WTC11 (cell line): ENCODE results near the gene AIG1.

ENCODE experiments used
- ELF4 ChIP-seq: sonication (generic); formaldehyde crosslinking; IDR thresholded peaks from 2 replicates; pipeline ENCODE4 v1.8.1; 2022; ENCODE audit warnings: low read depth, mild to moderate bottlenecking, moderate library complexity, missing genetic modification reagents
- GABPB1 ChIP-seq: sonication (generic); formaldehyde crosslinking; IDR thresholded peaks from 2 replicates; pipeline ENCODE4 v1.8.1; 2023; ENCODE audit warnings: mild to moderate bottlenecking, missing genetic modification reagents
- NR2C2 ChIP-seq: sonication (generic); formaldehyde crosslinking; IDR thresholded peaks from 2 replicates; pipeline ENCODE4 v1.8.0; 2022; ENCODE audit warnings: mild to moderate bottlenecking, missing genetic modification reagents
- SMAD4 ChIP-seq: sonication (generic); formaldehyde crosslinking; IDR thresholded peaks from 2 replicates; pipeline ENCODE4 v1.8.0; 2022; ENCODE audit warnings: mild to moderate bottlenecking, missing genetic modification reagents
- ZNF232 ChIP-seq: sonication (generic); formaldehyde crosslinking; IDR thresholded peaks from 2 replicates; pipeline ENCODE4 v1.8.0; 2022; ENCODE audit warnings: mild to moderate bottlenecking, missing genetic modification reagents
- ZNF263 ChIP-seq: sonication (generic); formaldehyde crosslinking; IDR thresholded peaks from 2 replicates; pipeline ENCODE4 v1.8.1; 2022; ENCODE audit warnings: low read depth, mild to moderate bottlenecking, moderate library complexity, missing genetic modification reagents
- ZNF317 ChIP-seq: sonication (generic); formaldehyde crosslinking; IDR thresholded peaks from 2 replicates; pipeline ENCODE4 v1.8.1; 2023; ENCODE audit warnings: low read depth, mild to moderate bottlenecking, moderate library complexity, missing genetic modification reagents, borderline replicate concordance
- ZNF423 ChIP-seq: fragments of 250-450 bp; sonication (Bioruptor Pico); IDR thresholded peaks from 2 replicates; pipeline ENCODE4 v2.1.2; 2022; ENCODE audit warnings: mild to moderate bottlenecking, moderate library complexity
- TF ChIP-seq, protein P1 (sequence below): sonication (generic); formaldehyde crosslinking; IDR thresholded peaks from 2 replicates; pipeline ENCODE4 v1.8.0; 2022; ENCODE audit warnings: mild to moderate bottlenecking, missing genetic modification reagents
- TF ChIP-seq, protein P2 (sequence below): fragments of 200-600 bp; IDR thresholded peaks from 2 replicates; pipeline ENCODE4 v1.8.0; 2022; ENCODE audit warnings: antibody characterized with exemption
- TF ChIP-seq, protein P3 (sequence below): sonication (generic); formaldehyde crosslinking; IDR thresholded peaks from 2 replicates; pipeline ENCODE4 v1.8.1; 2022; ENCODE audit warnings: mild to moderate bottlenecking, moderate library complexity, missing genetic modification reagents

DNA sequence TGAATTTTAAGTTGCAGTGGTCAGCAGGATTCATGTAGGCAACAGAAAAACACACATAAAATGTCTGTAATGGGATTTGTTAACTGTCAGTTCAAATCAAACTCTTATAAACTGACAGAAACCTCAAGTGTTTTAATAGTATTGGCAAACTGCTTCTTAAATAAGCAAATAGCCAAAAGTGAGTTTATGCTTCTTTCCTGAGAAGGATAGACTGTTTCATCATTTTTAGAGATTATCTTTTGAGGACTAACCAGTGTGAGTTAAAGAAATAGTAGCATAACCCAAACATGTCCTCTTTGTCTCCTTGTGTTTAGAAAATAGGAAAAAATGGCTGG lies 68.0 kb downstream of the AIG1 start:
- TF ChIP-seq, protein P1, sequence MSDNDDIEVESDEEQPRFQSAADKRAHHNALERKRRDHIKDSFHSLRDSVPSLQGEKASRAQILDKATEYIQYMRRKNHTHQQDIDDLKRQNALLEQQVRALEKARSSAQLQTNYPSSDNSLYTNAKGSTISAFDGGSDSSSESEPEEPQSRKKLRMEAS (CRISPR knock-in tag): no peak
- no peak for TF ChIP-seq SMAD4
- TF ChIP-seq, protein P2, sequence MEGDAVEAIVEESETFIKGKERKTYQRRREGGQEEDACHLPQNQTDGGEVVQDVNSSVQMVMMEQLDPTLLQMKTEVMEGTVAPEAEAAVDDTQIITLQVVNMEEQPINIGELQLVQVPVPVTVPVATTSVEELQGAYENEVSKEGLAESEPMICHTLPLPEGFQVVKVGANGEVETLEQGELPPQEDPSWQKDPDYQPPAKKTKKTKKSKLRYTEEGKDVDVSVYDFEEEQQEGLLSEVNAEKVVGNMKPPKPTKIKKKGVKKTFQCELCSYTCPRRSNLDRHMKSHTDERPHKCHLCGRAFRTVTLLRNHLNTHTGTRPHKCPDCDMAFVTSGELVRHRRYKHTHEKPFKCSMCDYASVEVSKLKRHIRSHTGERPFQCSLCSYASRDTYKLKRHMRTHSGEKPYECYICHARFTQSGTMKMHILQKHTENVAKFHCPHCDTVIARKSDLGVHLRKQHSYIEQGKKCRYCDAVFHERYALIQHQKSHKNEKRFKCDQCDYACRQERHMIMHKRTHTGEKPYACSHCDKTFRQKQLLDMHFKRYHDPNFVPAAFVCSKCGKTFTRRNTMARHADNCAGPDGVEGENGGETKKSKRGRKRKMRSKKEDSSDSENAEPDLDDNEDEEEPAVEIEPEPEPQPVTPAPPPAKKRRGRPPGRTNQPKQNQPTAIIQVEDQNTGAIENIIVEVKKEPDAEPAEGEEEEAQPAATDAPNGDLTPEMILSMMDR: no peak
- TF ChIP-seq, protein P3, sequence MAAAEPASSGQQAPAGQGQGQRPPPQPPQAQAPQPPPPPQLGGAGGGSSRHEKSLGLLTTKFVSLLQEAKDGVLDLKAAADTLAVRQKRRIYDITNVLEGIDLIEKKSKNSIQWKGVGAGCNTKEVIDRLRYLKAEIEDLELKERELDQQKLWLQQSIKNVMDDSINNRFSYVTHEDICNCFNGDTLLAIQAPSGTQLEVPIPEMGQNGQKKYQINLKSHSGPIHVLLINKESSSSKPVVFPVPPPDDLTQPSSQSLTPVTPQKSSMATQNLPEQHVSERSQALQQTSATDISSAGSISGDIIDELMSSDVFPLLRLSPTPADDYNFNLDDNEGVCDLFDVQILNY (CRISPR knock-in tag): no peak
- TF ChIP-seq ZNF232 (CRISPR knock-in tag): no peak
- TF ChIP-seq GABPB1 (CRISPR knock-in tag): no peak
- TF ChIP-seq NR2C2 (CRISPR knock-in tag): no peak
- TF ChIP-seq ELF4 (CRISPR knock-in tag): no peak
- TF ChIP-seq ZNF423 (CRISPR knock-in tag): no peak
- TF ChIP-seq ZNF263: no peak
- TF ChIP-seq ZNF317: no peak
